Spinal cord (tissue), 10 donors: Measurements from ENCODE around the gene OR51B5. TPM values are rescaled to one million over a fixed set of nuclear protein-coding genes. Genes with fewer than 3 reads are reported as not detected.
"Not testable (repeated sequence)": the region's sequence is repeated elsewhere in the genome, so short reads cannot be mapped to it uniquely, and the experiment has no call there.

Source experiments
- DNase-seq, 6 donors: peaks; one replicate each; pipeline versions ENCODE4 v3.0.0 to v3.0.0-alpha.2; 2013 to 2015; ENCODE audit warnings: low spot score in 6 of 6, low read depth in 4 of 6
- H3K27ac ChIP-seq: one replicate; pipeline ENCODE4 v1.5.1; 2013; ENCODE audit warnings: low read depth, low read length, control low read depth
- H3K27me3 ChIP-seq: one replicate; pipeline ENCODE4 v1.6.1; 2013; ENCODE audit warnings: low read length; ENCODE audit not compliant: control insufficient read depth, insufficient read depth
- H3K36me3 ChIP-seq: one replicate; pipeline ENCODE4 v1.6.1; 2013; ENCODE audit warnings: low read length; ENCODE audit not compliant: control insufficient read depth, insufficient read depth
- H3K4me1 ChIP-seq: one replicate; pipeline ENCODE4 v1.6.1; 2013; ENCODE audit warnings: low read length; ENCODE audit not compliant: control insufficient read depth, insufficient read depth
- H3K4me3 ChIP-seq: one replicate; pipeline ENCODE4 v1.5.1; 2013; ENCODE audit warnings: low read depth, low read length, control low read depth
- H3K9me3 ChIP-seq: one replicate; pipeline ENCODE4 v1.6.1; 2013; ENCODE audit warnings: low read length; ENCODE audit not compliant: control insufficient read depth, insufficient read depth
- WGBS: methylation state at CpG from one replicate; pipeline ENCODE4 v1.1.5; 2013; ENCODE audit warnings: missing lambda C conversion rate; ENCODE audit not compliant: insufficient coverage; 5-methylcytosine and 5-hydroxymethylcytosine counted together
- polyA plus RNA-seq, 2 donors: library from polyadenylated mRNA; unstranded; fragments of 120-200 nt; gene quantifications; one replicate each; pipeline ENCODE4 v1.2.1, GENCODE V29; 2013; ENCODE audit not compliant: insufficient read length in 2 of 2
- total RNA-seq, 2 donors: library from RNA; depleted of rRNA in 1 of 2; stranded (reverse); fragments of 120-200 nt in 1 of 2; fragments of >200 nt in 1 of 2; gene quantifications; one replicate each; pipeline versions ENCODE4 v1.2.3 to v1.2.4, GENCODE V29; 2013 to 2014
- donor health status: healthy.

Gene OR51B5
- total and polyA plus RNA-seq, 4 donors: 0.33 to 1.7 (median 0.99) TPM; not detected in 1

DNA sequence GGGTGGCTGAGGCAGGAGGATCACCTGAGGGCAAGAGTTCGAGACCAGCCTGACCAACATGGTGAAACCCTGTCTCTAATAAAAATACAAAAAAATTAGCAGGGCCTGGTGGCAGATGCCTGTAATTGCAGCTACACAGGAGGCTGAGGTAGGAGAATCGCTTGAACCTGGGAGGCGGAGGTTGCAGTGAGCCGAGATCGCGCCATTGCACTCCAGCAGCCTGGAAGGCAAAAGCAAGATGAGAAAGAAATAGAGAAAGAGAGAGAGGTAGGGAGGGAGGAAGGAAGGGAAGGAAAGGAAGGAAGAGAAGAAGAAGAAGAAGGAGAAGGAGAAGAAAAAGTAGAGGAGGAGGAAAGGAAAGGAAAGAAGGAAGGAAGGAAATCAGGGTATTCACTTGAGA, 23.0 kb upstream of the OR51B5 start:
- not testable (repeated sequence) for H3K4me1 ChIP-seq, H3K36me3 ChIP-seq, H3K9me3 ChIP-seq, H3K27ac ChIP-seq, H3K27me3 ChIP-seq, DNase-seq, H3K4me3 ChIP-seq
- 93% methylated on average over 6 of the region's 6 CpGs for WGBS

DNA sequence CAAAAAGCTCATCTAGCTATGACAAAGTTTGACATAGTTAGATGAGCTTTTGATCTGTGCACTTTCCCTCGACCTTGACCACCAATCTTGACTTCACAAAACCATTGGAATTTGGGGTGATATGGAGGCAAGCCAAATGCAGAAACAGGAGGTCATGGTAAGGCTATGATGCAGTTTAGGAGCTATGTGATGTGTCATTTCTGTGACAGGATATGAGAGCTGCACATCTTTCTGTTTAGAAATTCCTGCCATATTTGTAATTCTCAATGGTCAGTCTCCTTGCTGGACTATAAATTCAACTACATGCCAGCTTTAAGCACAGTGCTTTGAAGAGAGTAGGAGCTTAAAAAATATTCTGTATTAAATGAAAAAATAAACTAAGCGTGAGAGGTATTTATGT, 20.9 kb upstream of the OR51B5 start:
- WGBS: no CpG with 5 or more reads among the region's 2 CpGs
- Histone ChIP-seq H3K27ac (no peak overlapping the region), H3K27me3 (no peaks in the 10 kb centered on the region), H3K4me1 (no peaks in the 10 kb centered on the region), H3K9me3 (no peaks in the 10 kb centered on the region), H3K4me3 (no peak overlapping the region), H3K36me3 (no peaks in the 10 kb centered on the region)
- DNase-seq: no peak

DNA sequence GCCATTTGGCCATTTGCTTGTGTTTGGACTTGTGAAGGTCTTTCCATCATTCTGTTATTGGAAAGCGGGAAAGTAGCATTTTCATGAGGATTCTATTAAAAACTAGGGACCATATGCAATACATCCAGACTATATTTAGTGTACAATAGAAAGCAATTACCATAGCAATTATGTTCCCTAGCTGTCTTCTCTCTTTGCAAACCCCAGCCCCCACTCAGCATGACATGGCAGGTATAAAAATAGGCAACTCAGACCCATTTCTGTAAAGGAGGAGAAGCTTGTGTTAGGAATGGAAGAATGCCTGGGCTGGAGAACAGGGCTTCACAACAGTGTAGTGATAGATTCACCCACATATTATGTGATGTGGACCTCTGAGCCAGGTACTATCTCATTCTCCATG, 20.4 kb upstream of the OR51B5 start:
- Histone ChIP-seq H3K4me1 (no peaks in the 10 kb centered on the region), H3K9me3 (no peaks in the 10 kb centered on the region), H3K27ac (no peak overlapping the region), H3K36me3 (no peaks in the 10 kb centered on the region), H3K27me3 (no peaks in the 10 kb centered on the region), H3K4me3 (no peak overlapping the region)
- peak in 1 of 6 donors; percentile 15 for DNase-seq
- no CpG with 5 or more reads among the region's 1 CpG for WGBS

- 93% methylated on average over 2 of the region's 3 CpGs for WGBS
- Histone ChIP-seq H3K27me3 (no peaks in the 10 kb centered on the region), H3K27ac (no peak overlapping the region), H3K4me1 (no peaks in the 10 kb centered on the region), H3K4me3 (no peak overlapping the region), H3K36me3 (no peaks in the 10 kb centered on the region), H3K9me3 (no peaks in the 10 kb centered on the region)
- no peak for DNase-seq
Measured at GRCh38 chr11:5362017-5362625, 18.8 kb upstream of the OR51B5 start.

- not testable (repeated sequence) for H3K27me3 ChIP-seq, H3K4me1 ChIP-seq, H3K36me3 ChIP-seq, DNase-seq, H3K4me3 ChIP-seq, H3K9me3 ChIP-seq, H3K27ac ChIP-seq
- WGBS: no CpG with 5 or more reads among the region's 5 CpGs
Measured at GRCh38 chr11:5356031-5356430, 12.7 kb upstream of the OR51B5 start.

DNA sequence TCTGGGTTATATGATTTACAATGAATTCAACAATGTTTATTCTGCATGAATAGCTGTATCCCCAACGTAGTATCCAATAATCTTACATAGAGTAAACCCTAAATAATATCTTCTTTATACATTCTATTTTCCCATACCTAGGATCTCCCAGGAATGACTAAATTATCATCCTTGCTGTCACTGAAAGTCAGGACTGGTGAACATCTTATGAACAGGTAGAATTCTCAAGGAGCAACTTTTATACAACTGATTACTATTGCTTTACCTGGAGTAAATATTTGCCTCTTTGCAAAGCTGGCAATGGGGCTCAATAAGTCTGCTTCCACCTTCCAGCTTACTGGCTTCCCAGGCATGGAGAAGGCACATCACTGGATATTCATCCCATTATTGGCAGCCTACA, 7.9 kb upstream of the OR51B5 start, which contains the start of gene OR51B6:
Gene OR51B6 (plus strand): TSS at position 301 of the 400 bp plus-strand sequence. CDS start 0 bp downstream, at position 301.
- WGBS: no CpG with 5 or more reads among the region's 1 CpG
- H3K9me3 ChIP-seq: no peaks in the 10 kb centered on the region
- no peaks in the 10 kb centered on the region for H3K4me1 ChIP-seq
- H3K36me3 ChIP-seq: no peaks in the 10 kb centered on the region
- no peak within 1 kb of the TSS for H3K27ac ChIP-seq
- H3K4me3 ChIP-seq: no peak within 1 kb of the TSS
- no peak for DNase-seq
- no peaks in the 10 kb centered on the region for H3K27me3 ChIP-seq

DNA sequence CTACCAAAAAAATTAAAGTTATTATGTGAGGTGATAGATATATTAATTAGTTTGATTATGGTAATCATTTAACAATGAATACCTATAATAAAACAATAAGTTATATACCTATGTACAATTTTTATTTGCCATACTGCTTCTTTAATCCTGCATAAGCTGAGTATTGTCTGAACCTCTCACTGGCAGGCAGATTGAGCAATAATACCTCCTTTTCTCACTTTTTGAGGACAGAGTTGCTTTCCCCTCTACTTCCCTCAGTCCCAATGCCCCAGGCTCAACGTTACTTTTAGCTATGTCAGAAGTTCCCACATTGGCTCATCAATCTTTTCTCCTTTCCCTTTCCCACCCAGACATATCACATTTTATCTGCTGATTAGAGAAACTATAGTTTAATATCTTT, 6.2 kb upstream of the OR51B5 start:
- no peaks in the 10 kb centered on the region for H3K27me3 ChIP-seq
- no peaks in the 10 kb centered on the region for H3K4me1 ChIP-seq
- no peaks in the 10 kb centered on the region for H3K9me3 ChIP-seq
- no peak for DNase-seq
- H3K27ac ChIP-seq: no peak overlapping the region
- no peak overlapping the region for H3K4me3 ChIP-seq
- no CpG with 5 or more reads among the region's 1 CpG for WGBS
- H3K36me3 ChIP-seq: no peaks in the 10 kb centered on the region

DNA sequence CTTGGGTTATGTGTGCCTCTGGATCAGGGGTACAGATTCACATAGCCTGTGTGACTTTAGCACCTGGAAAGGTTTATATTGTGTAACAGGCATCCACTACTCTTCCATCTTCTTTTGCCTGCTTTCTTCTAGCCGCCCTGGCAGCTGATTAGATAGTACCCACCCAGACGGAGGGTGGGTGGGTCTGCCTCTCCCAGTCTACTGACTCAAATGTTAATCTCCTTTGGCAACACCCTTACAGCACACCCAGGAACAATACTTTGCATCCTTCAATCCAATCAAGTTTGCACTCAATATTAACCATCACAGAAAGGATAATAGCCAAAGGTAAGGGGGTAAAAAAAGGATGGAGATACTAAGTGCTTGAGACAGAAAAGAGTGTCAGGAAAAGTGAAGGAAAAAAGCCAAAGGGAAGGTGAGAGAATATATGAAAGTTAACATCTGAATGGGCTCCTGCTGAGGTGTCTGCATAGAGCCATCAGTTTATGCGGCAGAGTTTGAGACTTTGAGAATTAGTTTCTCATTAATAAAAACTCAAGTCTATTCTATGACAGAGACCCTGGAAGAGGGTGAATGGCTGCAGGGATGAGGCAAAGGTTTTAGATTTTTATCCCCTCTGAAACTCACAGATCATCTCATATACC, 5.3 kb upstream of the OR51B5 start:
- no peaks in the 10 kb centered on the region for H3K36me3 ChIP-seq
- H3K4me1 ChIP-seq: no peaks in the 10 kb centered on the region
- no peak overlapping the region for H3K4me3 ChIP-seq
- 33% methylated on average over 1 of the region's 3 CpGs for WGBS
- H3K27me3 ChIP-seq: no peaks in the 10 kb centered on the region
- no peak overlapping the region for H3K27ac ChIP-seq
- no peaks in the 10 kb centered on the region for H3K9me3 ChIP-seq
- no peak for DNase-seq

DNA sequence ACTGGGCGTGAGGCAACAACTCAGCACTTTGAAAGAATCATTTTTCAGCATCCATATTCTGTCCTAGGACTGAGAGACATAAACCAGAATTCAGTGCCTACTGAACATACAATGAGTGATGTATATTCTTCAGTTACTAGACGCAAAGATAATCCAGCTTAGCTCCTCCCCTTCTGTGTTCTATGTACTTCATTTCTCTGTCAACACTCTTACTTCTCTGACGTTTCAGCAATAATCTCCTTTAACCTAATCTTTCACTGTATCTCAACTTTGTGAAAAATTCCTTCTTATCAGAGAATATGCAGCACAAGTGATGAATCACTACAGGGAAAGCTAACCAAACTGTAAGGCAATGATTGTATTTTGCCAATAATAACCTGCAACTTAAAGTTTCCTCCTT, 2.5 kb upstream of the OR51B5 start:
- WGBS: 81% methylated on average over 2 of the region's 3 CpGs
- H3K4me3 ChIP-seq: no peak overlapping the region
- no peaks in the 10 kb centered on the region for H3K4me1 ChIP-seq
- H3K36me3 ChIP-seq: no peaks in the 10 kb centered on the region
- no peak overlapping the region for H3K27ac ChIP-seq
- H3K9me3 ChIP-seq: no peaks in the 10 kb centered on the region
- H3K27me3 ChIP-seq: no peaks in the 10 kb centered on the region
- no peak for DNase-seq

DNA sequence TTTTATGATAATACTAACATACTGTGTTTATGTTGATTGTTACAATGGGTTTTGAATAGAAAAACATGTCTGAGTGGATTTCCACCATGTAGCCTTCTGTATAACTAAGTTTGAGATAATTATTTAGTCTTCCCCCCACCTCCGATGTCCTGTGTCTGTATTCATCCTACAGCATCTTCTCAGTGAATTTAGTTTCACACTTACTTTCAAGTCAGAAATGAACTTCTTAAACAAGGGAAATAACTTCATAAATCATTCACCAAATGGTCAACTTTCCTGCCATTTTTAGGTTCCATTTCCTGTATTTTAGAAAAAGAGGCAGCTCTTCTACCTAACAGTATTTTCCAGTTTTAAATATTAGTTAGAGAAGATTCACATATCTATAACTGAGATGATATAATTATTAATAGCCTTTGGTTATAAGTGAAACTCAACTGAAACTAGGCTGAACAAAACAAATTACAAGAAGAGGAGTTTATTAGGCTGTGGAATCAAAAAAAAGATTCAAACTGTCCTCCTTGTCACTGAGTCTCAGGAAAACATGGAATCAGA, 3.5 kb downstream of the OR51B5 start:
- no peaks in the 10 kb centered on the region for H3K4me1 ChIP-seq
- no peak overlapping the region for H3K27ac ChIP-seq
- H3K9me3 ChIP-seq: no peaks in the 10 kb centered on the region
- no peak for DNase-seq
- WGBS: no CpG with 5 or more reads among the region's 1 CpG
- no peaks in the 10 kb centered on the region for H3K36me3 ChIP-seq
- no peaks in the 10 kb centered on the region for H3K27me3 ChIP-seq
- H3K4me3 ChIP-seq: no peak overlapping the region
